PC-3 (cell line): ENCODE measurements around the gene ZNF627.

Experiments used
- CTCF ChIP-seq: fragments of 300-600 bp; sonication (generic); conservative IDR thresholded peaks from 2 replicates; pipeline ENCODE4 v1.5.1; 2017; ENCODE audit warnings: antibody characterized with exemption, low read depth, mild to moderate bottlenecking, low read length
- EZH2 ChIP-seq: fragments of 300-600 bp; sonication (generic); IDR thresholded peaks from one replicate; pipeline ENCODE4 v1.6.1; 2017; ENCODE audit warnings: antibody characterized with exemption, mild to moderate bottlenecking, low read length; ENCODE audit not compliant: unreplicated experiment

GRCh38 chr19:11576227-11576626, 21.1 kb upstream of the ZNF627 start:
- no peak for TF ChIP-seq CTCF
- TF ChIP-seq EZH2 = no peak
